ENCODE data around the gene KAT5.

DNA sequence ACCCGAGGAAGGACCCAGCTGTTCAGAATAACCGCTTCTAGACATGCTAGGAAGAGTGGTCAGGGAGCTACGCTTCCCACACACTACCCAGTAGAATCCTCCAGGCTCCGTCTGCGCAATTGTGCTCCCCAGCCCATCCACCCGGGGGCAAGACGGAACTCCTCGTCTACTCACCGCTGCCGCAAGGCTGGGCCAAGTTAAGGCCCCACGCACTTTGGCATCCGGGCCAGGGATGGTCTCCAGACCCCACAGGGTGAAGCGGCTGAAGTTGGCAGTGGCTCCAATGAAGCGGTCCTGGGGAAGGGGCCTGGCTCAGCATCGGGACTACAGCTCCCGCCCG, 7.8 kb downstream of the KAT5 start:
- no peak for TF ChIP-seq ZSCAN20 (CRISPR knock-in tag; IDR thresholded peaks at IDR 0.05; ENCODE audit: borderline replicate concordance)
- TF ChIP-seq SP140L (CRISPR knock-in tag; IDR thresholded peaks at IDR 0.05; ENCODE audit: borderline replicate concordance), result no peak
- TF ChIP-seq GABPA (IDR thresholded peaks at IDR 0.05; ENCODE audit: low read depth, low read length), result no peak
- TF ChIP-seq GABPA (CRISPR knock-in tag; IDR thresholded peaks at IDR 0.05; ENCODE audit: low read depth), result no peak
